T-helper 17 cell (primary cell): Measurements from ENCODE around the gene EID1. TPM values are rescaled to one million over a fixed set of nuclear protein-coding genes. Genes with fewer than 3 reads are reported as not detected.
A peak's percentile ranks its signal among the peaks of the same experiment; 100 is the strongest.
"Not testable (repeated sequence)": the region's sequence is repeated elsewhere in the genome, so short reads cannot be mapped to it uniquely, and the experiment has no call there.

Experiments
- ATAC-seq: fragments of 150-1000 bp; cut with Tn5 transposase; 2 replicates; pipeline ENCODE4 v1.10.0; 2021; ENCODE audit warnings: mild to moderate bottlenecking, moderate library complexity
- DNase-seq, 3 donors: peaks; one replicate each; pipeline versions ENCODE4 v3.0.0 to v3.0.0-alpha.2; 2020 to 2021
- H3K9me3 ChIP-seq: one replicate; pipeline ENCODE4 v1.7.0; 2013; ENCODE audit warnings: low read length, mild to moderate bottlenecking; ENCODE audit not compliant: control insufficient read depth, poor library complexity, severe bottlenecking
- H3K27ac Mint-ChIP-seq: one replicate; pipeline ENCODE4 v1.8.0; 2022; ENCODE audit warnings: mild to moderate bottlenecking, moderate library complexity, mixed read lengths
- H3K27me3 Mint-ChIP-seq: one replicate; pipeline ENCODE4 v1.8.0; 2022; ENCODE audit warnings: mixed read lengths
- H3K36me3 Mint-ChIP-seq: one replicate; pipeline ENCODE4 v1.8.0; 2022; ENCODE audit warnings: low read depth, mixed read lengths
- H3K4me1 Mint-ChIP-seq: one replicate; pipeline ENCODE4 v1.8.0; 2022; ENCODE audit warnings: mild to moderate bottlenecking, mixed read lengths
- H3K4me3 Mint-ChIP-seq: one replicate; pipeline ENCODE4 v1.8.0; 2022; ENCODE audit warnings: mild to moderate bottlenecking, moderate library complexity, mixed read lengths
- total RNA-seq, 4 donors: library from RNA in 2 of 4; stranded (reverse) in 2 of 4; gene quantifications; one replicate each; pipeline ENCODE4 v1.2.3 and lab custom pipeline; 2022 to 2026

EID1 gene, protein sequence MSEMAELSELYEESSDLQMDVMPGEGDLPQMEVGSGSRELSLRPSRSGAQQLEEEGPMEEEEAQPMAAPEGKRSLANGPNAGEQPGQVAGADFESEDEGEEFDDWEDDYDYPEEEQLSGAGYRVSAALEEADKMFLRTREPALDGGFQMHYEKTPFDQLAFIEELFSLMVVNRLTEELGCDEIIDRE
- total RNA-seq (10 to 100 TPM; 67.6 to 68.8 TPM), total RNA-seq (lab: John Stamatoyannopoulos, UW) (118 to 136 reads per million in 2 donors)

DNA sequence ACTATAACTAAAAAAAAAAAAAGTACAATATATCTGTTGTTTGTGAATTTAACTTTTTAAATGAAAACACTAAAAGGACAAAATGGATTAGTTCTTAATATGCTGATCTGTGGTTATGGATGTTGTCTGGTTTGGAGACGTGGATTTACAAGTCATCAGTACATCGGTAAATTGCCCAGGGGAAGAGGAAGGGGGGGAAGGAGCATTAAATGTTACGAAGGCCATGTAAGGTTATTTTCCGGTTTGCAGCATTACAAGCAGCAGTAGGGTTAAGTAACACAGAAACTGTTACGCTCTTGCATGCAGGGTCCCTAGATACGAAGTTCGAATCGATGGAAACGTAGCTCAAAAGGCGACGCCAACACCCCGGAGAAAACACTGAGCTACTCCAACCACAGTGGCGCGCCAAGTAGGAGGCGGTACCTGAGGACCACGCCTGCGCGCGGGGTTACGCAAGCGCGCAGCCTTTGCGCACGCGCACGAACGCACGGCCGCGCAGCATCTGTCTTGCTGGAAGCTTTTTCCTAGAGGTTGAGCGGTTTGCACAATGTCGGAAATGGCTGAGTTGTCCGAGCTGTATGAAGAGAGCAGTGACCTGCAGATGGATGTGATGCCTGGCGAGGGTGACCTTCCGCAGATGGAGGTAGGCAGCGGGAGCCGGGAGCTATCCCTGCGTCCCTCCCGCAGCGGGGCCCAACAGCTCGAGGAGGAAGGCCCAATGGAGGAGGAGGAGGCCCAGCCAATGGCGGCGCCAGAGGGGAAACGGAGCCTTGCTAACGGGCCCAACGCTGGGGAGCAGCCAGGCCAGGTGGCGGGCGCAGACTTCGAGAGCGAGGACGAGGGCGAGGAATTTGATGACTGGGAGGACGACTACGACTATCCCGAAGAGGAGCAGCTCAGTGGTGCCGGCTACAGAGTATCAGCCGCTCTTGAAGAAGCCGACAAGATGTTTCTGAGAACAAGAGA lies at the start of gene EID1:
Gene EID1, plus strand, starts transcription at position 505 of the 966 bp plus-strand sequence. Its CDS starts 43 bp downstream, at position 548.
- peaks cover 25% of the 10 kb centered on the region for H3K27me3 Mint-ChIP-seq
- ATAC-seq (peak; percentile 94), DNase-seq (peak; percentile 87 to 90 (median 89))
- no peaks in the 10 kb centered on the region for H3K9me3 ChIP-seq
- H3K27ac Mint-ChIP-seq, result peak within 1 kb of the TSS; percentile 97
- peaks cover 17% of the 10 kb centered on the region for H3K4me1 Mint-ChIP-seq
- peaks cover 2% of the 10 kb centered on the region for H3K36me3 Mint-ChIP-seq
- peak within 1 kb of the TSS; percentile 95 for H3K4me3 Mint-ChIP-seq

DNA sequence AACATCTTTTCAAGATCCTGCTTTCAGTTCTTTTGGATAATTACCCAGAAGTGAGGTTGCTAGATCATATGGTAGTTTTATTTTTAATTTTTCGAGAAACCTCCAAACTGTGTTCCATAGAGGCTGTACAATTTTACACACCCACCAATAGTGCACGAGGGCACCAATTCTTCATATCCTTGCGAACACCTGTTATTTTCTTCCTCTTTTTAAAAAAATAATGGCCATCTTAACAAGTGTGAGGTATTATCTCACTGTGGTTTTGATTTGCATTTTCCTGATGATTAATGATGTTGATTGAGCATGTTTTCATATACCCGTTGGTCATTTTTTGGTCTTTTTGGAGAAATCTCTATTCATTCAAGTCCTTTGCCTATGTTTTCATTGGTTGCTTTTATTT lies 49.5 kb upstream of the EID1 start:
- H3K36me3 Mint-ChIP-seq, result no peaks in the 10 kb centered on the region
- H3K4me3 Mint-ChIP-seq, result no peak overlapping the region
- H3K9me3 ChIP-seq, result peaks cover 3% of the 10 kb centered on the region
- no peak overlapping the region for H3K27ac Mint-ChIP-seq
- DNase-seq, result no peak
- peaks cover 17% of the 10 kb centered on the region for H3K27me3 Mint-ChIP-seq
- ATAC-seq, result no peak
- H3K4me1 Mint-ChIP-seq, result no peaks in the 10 kb centered on the region

DNA sequence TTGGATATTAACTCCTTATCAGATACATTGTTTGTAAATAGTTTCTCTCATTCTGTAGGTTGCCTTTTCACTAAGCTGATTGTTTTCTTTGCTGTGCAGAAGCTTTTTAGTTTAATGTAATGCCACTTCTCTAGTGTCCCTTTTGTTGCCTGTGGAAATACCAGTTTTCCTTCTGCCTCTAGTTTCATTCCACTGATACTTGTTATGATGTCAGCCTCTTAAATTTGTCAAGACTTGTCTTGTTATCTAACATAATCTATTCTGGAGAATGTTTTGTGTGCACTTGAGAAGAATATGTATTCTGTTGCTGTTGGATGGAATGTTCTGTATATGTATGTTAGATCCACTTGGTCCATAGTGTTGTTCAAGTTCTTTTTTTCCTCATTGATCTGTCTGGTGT lies 49.0 kb upstream of the EID1 start:
- H3K9me3 ChIP-seq, result peaks cover 3% of the 10 kb centered on the region
- no peaks in the 10 kb centered on the region for H3K4me1 Mint-ChIP-seq
- DNase-seq, result no peak
- no peaks in the 10 kb centered on the region for H3K36me3 Mint-ChIP-seq
- H3K27ac Mint-ChIP-seq, result no peak overlapping the region
- H3K27me3 Mint-ChIP-seq, result peaks cover 14% of the 10 kb centered on the region
- no peak for ATAC-seq
- no peak overlapping the region for H3K4me3 Mint-ChIP-seq

DNA sequence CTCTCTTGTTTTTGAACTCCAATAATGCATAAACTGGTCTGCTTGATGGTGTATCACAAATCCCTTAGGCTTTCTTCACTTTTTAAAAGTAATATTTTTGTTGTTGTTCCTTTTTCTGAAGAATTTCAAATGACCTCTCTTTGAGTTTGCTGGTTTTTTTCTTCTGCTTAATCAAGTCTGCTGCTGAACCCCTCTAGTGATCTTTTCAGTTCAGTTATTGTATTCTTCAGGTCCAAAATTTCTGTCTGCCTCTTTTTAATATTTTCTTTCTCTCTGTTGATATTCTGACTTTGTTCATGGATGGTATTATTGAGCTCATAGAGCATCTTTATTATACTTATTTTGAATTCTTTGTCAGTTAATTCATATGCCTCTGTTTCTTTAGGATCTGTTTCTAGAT lies 45.3 kb upstream of the EID1 start:
- Mint-ChIP-seq H3K27me3 (peaks cover 20% of the 10 kb centered on the region), H3K4me1 (no peaks in the 10 kb centered on the region), H3K36me3 (peaks cover 3% of the 10 kb centered on the region), H3K4me3 (no peak overlapping the region), H3K27ac (no peak overlapping the region)
- no peak for DNase-seq
- peaks cover 3% of the 10 kb centered on the region for H3K9me3 ChIP-seq
- no peak for ATAC-seq

DNA sequence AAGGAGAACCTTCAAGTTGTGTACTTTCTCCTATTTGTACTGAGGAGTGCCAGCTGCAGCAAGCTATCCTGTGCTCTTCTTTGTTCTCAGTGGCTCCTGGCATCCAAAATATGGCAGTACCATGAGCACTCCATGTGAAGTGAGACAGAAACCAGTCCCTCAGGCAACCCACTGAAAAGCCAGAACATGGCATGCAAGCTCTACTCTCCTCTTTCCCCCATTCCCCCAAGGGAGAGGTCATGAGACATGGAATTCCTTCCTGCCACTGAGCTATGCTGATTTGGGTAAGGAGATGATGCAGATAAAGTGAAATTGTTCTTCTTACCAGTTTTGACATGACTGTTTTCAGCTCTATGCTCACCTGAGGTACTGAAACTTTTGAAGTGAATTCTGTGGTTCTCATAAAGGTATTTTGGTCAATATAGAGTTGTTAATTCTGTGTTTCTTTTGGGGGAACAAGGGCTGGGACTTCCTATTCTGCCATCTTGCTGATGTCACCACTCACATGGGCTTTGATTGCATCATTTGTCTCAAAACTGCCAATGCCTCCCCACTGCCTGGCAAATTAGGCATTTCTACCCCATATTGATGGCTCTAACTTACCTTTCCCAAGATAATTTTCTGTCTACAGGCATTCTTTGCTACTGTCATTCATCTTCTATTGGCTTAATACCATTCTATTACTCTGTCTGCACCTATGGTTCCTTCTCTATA lies 44.3 kb upstream of the EID1 start:
- Mint-ChIP-seq H3K36me3 (peaks cover 3% of the 10 kb centered on the region), H3K27me3 (peaks cover 30% of the 10 kb centered on the region), H3K27ac (no peak overlapping the region), H3K4me1 (no peaks in the 10 kb centered on the region), H3K4me3 (no peak overlapping the region)
- peaks cover 3% of the 10 kb centered on the region for H3K9me3 ChIP-seq
- DNase-seq, result no peak
- no peak for ATAC-seq

DNA sequence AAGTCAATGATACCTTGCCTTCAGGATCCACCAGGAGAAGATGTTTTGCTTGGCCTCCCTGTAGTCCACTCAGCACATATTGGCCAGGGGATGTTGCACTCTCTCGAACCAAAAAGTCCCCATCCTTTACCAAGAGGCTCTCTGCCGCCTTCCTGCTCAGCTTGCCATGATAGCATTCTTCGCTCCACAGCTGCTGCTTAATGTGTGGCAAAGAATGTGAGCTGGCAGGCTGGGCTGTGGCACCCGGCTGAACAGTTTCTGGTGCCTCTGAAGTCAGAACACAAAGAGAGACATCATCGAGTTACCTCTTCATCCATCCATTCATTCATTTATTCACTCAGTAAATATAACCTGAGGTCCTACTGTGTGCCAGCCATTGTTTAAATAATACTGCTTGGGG lies 43.2 kb upstream of the EID1 start:
- Mint-ChIP-seq H3K4me3 (no peak overlapping the region), H3K4me1 (no peaks in the 10 kb centered on the region), H3K36me3 (peaks cover 3% of the 10 kb centered on the region), H3K27me3 (peaks cover 31% of the 10 kb centered on the region), H3K27ac (no peak overlapping the region)
- H3K9me3 ChIP-seq, result peaks cover 3% of the 10 kb centered on the region
- DNase-seq (no peak), ATAC-seq (no peak)

DNA sequence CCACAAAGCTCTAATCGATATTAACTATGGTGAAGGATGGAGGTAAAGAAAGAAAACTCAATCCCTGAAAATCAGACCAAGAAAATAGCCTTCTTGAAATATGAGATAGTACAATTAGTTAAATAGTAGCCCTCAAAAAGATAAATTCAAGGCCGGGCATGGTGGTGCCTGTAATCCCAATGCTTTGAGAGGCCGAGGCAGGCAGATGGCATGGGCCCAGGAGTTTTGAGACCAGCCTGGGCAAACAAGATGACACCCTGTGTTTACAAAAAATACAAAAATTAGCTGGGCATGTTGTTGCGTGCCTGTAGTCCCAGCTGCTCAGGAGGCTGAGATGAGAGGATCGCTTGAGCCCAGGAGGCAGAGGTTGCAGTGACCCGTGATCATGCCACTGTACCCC lies 35.4 kb upstream of the EID1 start:
- H3K9me3 ChIP-seq, result no peaks in the 10 kb centered on the region
- Mint-ChIP-seq H3K4me3 (no peak overlapping the region), H3K4me1 (no peaks in the 10 kb centered on the region), H3K27ac (no peak overlapping the region), H3K27me3 (peaks cover 25% of the 10 kb centered on the region), H3K36me3 (peaks cover 2% of the 10 kb centered on the region)
- ATAC-seq, result no peak
- no peak for DNase-seq

DNA sequence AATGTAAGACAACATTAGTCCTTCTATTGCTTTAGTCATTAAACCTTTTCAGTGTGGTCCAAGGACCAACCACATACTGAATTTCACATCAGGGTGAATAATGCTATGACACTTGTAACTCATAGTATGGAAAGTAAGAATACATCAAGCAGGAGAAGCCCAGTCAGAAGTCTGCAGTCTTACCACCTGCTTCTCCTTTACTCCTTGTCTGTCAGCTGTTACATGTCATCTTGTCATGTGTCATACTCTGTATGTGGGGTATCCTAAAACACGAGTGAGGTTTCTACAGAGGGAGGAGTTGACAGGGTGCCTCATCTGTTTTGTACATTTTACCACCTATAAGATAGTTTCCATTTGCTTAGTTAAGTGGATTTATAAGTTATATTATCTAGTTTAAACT lies 32.8 kb upstream of the EID1 start:
- Mint-ChIP-seq H3K4me3 (no peak overlapping the region), H3K27me3 (peaks cover 16% of the 10 kb centered on the region), H3K36me3 (peaks cover 8% of the 10 kb centered on the region), H3K27ac (no peak overlapping the region), H3K4me1 (no peaks in the 10 kb centered on the region)
- ATAC-seq, result no peak
- H3K9me3 ChIP-seq, result no peaks in the 10 kb centered on the region
- DNase-seq, result no peak

DNA sequence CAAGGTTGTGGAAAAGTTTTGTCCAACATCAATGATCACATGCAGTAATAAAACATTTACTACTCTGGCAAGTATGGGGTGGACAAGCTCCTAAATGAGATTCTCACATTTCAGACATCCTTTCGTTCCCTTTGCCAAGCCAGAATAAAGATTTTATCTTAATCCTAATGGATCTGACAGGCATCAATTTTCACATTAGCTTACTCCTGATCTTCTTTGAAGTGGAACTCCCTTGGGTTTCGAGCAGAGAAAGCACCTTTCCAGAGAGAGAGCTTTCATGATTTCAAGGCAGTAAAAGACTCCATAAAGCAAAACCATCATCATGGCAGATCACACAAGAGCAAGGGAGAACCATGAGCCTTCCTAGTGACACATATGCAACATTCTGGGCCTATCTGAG lies 27.3 kb upstream of the EID1 start:
- no peaks in the 10 kb centered on the region for H3K4me1 Mint-ChIP-seq
- H3K36me3 Mint-ChIP-seq, result peaks cover 9% of the 10 kb centered on the region
- no peak for ATAC-seq
- H3K9me3 ChIP-seq, result no peaks in the 10 kb centered on the region
- H3K27ac Mint-ChIP-seq, result no peak overlapping the region
- peaks cover 38% of the 10 kb centered on the region for H3K27me3 Mint-ChIP-seq
- no peak for DNase-seq
- no peak overlapping the region for H3K4me3 Mint-ChIP-seq

DNA sequence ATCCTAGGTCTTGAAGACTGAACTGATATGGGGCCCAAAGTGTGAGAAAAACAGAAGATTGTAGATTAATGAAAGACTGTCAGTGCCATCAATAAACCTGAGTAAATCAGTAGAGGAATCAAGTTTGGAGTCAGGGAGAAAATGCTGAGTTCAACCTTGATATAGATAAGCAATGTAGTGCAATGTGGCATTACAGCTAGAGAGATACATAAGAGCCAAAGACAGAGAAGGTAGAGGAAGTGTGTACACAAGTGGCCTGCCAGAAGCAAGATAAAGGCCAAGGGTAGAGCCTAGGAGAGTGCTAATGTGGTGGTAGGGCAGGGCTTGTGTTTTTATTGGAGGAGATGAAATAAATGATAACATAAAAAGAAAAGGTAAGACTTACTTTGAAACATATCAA lies 26.0 kb upstream of the EID1 start:
- Mint-ChIP-seq H3K4me3 (no peak overlapping the region), H3K27me3 (peaks cover 31% of the 10 kb centered on the region), H3K36me3 (peaks cover 9% of the 10 kb centered on the region), H3K27ac (no peak overlapping the region), H3K4me1 (no peaks in the 10 kb centered on the region)
- no peaks in the 10 kb centered on the region for H3K9me3 ChIP-seq
- ATAC-seq (no peak), DNase-seq (no peak)

DNA sequence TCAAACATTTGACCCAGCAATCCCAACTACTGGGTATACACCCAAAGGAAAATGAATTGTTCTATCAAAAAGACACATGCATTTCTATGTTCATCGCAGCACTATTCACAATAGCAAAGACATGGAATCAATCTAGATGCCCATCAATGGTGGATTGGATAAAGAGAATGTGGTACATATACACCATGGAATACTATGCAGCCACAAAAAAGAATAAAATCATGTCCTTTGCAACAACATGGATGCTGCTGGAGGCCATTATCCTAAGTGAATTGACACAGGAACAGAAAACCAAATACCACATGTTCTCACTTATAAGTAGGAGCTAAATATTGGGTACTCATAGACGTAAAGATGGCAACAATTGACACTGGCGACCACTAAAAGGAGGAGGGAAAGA lies 23.5 kb upstream of the EID1 start:
- H3K27ac Mint-ChIP-seq, H3K9me3 ChIP-seq, H3K36me3 Mint-ChIP-seq, H3K4me3 Mint-ChIP-seq, H3K4me1 Mint-ChIP-seq, DNase-seq, ATAC-seq: not testable (repeated sequence)
- peaks cover 33% of the 10 kb centered on the region for H3K27me3 Mint-ChIP-seq

DNA sequence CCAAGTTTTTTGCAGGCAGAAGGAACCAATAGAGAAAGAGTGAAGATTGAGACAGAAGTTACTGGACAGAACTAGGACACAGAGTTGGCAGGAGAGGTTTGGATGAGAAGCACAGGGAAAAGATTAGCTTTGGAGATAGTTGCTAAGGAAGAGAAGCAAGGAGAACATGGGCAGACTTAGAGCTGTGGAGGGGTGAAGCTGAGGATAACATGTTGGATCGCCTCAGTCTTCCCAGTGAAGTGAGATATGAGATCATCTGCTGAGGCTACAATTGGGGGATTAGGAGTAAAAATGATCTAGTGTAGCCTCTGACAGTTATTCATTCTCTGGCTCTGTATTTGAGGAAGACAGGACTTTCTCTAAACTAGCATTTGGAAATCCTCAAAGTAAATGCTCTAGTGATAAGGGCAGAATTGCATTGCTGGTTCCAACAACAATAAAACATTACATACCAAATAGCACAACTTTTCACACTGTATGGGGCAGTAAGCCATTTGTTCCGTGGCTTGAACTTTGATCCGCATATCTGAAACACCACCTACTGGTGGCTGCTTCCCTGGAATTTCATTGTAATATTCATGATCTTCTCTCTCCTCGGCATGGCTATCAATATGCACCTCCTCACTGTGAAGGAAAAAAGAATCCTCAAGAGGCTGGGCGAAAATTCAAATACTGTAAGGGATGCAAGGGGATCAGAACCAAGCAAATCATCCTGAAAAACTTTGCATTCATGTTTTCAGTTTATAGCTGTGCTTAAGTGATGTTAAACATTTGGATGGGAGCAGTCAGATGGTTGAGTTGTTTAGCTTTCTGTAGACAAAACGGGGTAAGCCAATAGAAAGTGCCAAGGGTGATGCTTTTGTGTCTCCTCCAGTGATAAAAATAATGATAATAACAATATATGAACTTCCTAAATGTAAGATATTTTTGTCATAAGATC lies 22.2 kb upstream of the EID1 start:
- Mint-ChIP-seq H3K4me1 (no peaks in the 10 kb centered on the region), H3K36me3 (peaks cover 3% of the 10 kb centered on the region)
- H3K9me3 ChIP-seq, result no peaks in the 10 kb centered on the region

More for the DNA sequence above, 22.2 kb upstream of the EID1 start:
- Mint-ChIP-seq H3K27ac (no peak overlapping the region), H3K27me3 (peaks cover 32% of the 10 kb centered on the region), H3K4me3 (no peak overlapping the region)
- no peak for DNase-seq
- no peak for ATAC-seq
